HG02840 (cell line): Measurements from ENCODE around the gene WDR5.
A peak's percentile ranks its signal among the peaks of the same experiment; 100 is the strongest.

Experiments
- ATAC-seq: cut with Tn5 transposase; IDR thresholded peaks from one replicate; pipeline ENCODE4 v1.9.1; 2021; ENCODE audit warnings: mild to moderate bottlenecking, moderate library complexity, moderate number of reproducible peaks; ENCODE audit not compliant: unreplicated experiment, low FRiP score

Gene WDR5

DNA sequence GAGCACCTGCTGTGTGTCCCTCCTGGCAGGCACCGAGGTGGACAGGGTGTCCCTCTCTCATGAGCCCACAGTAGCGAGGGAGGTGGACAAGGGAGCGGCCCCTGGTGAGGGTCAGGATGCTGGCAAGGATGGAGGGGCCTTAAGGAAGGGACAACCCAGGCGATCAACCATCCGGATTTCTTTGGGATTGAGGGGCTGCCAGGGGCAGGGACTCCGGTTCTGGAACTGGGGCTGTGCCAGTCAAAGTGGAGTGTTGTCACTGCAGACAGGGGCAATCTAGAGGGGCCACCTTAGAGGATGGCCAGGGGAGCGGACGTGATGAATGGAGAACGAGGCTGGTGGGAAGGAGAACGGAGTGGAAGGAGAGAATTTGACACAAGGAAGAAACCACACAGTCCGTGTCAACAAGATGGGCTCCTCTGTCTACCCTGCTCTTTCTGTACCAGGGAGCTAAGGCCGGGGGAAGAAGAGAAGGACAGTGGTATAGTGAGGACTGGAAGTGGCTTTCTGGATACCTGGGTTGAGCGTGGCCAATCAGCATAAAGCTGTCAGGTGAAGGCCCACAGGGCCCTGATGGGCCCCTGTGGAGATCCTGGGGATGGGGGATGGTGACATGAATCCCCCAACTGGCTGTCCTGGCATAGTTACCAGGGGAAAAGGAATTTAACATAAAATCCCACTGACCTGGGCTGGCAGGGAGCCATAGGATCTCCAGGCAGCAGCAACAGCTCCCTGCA lies 4.2 kb upstream of the WDR5 start:
- no peak for ATAC-seq

DNA sequence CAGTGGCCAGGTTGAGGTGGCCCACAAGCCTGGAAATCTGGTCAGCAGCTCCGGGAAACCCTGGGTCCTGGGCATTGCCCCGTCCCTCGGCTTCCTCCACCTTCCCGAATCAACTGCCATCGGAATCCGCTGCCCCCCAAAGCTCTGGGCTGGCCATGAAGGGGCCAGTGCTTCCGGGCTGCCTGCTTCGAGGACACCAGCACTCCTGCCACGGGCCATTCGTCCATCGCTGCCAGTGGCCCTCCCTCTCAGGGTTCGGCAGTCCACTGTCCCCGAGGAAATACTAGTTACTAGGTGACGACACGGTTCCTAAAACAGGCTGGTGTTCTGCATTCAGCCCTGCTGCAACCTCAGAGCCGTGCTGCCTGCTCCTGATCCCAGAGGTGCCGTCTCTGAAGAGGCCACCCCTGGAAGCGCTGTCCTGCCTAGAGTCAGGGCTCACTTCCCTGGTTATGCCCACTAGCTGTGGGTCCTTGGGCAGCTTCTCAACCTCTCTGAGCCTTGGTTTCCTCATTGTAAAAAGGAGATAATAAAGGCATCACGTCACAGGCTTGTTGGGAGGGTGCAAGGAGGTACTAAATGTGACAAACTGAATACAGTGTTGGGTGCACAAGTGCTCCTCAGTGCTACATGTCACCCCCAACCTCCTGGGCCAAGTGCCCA lies 3.5 kb upstream of the WDR5 start:
- ATAC-seq, result no peak

DNA sequence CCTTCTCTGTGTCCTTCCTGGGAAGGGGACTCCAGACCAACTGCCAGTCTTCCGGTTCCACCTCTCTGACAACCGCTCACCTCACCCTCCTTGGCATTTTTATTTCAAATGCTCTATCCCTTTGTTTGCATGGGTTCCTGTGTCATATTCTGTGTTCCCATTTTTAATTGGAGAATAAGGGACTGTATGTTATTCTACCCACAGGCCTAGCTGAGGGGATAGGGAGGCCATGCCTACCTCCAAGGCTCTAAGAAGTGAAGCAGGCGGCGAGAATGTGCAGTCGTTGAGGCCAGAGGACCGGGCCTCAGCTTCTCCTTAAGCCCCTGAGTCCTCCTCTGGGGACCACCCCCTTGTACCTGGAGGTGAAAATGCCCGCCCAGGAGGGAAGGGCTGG lies 936 bp upstream of the WDR5 start:
- no peak for ATAC-seq

DNA sequence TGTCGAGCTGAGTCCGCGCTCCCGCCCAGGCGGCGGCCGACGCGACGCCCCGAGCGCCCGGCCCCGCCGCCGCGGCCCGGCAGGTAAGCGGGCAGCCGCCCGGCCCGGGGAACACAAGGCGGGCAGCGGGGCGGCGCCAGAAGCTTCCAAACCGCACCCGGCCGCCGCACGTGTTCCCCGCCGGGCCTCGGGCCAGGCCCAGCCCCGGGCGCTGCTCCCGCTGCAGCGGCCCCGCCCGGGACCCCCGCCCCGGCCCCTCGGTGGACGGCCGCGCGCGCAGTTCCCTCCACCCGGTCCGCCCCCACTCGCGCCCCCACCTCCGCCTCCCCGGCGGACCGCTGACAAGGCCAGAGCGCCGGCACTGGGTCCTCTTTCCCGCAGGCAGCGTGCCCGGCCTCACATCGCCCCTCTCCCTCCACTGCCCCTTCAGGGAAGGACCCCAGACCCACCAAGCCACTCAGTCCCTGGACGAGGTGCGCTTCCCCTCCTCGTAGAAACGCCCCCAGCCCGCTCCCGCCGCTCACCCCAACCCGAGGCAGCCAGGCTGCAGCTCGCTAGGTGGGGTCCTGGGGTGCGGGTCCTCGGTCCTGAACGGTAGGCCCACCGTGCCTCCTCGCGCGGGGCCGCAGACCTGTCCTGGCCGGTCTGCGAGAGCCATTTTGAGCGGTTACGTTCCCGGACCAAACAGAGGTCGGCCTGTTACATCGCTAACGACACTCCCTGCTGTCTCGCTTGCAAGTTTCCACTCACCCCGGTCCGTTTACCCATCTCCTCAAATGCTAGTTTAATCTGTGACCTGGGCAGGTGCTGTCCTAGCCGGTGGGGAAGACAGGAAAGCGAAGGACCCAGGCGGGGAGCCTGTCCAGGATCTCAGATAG lies 475 bp downstream of the WDR5 start:
- peak; percentile 10 for ATAC-seq

DNA sequence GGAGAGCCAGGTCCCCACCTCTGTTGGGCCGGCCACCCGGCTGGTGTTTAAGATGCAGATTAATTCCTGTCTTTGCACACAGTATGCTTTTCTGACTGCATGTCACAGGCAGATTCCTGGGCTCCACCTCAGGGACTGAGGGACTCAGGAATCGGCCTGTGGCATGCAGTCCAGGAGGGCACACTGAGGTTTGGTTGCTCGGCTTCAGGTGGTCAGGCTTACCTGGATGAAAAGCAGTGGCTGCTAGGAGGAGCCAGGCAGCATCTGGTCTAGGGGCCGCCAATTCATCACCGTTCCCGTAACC lies 1.1 kb downstream of the WDR5 start:
- no peak for ATAC-seq

DNA sequence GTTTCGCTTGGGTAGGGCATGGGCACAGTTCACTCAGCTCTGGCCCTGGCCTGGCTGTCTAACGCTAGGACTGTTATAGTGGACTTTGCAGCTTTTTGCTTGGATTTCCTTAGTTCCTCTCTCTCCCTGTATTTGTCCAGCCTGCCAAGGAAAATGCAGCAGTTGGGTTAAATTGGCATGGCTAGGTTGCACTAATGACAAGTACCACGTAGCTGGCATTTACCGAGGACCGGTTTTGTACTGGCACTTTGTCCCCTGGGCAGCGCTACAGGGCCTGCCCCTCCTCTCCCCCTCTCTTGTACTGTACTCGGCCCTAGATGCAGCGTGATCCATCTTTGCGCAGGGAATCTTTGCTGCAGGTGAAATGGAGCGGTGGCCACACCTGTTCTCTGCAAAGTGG lies 2.4 kb downstream of the WDR5 start:
- ATAC-seq, result no peak

DNA sequence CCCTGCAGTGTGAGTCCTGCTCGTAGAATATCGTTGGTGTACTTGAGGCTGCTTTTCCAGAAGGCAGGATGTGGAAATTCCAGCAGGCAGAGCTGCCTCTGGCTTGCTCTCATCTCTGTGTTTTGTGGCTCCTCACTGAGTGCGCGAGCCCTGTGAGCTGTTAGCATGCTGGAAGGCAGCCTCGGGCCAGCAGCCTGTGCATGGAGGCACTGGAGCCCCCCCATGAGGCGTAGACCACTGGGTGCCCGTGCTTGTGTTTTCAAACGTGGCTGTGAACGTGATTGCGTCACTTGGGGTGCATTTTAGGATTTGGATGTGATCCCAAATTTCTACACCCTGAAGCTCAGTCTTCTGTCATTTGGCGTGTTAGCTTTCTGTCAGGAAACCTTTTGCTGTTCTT lies 3.2 kb downstream of the WDR5 start:
- ATAC-seq, result no peak

DNA sequence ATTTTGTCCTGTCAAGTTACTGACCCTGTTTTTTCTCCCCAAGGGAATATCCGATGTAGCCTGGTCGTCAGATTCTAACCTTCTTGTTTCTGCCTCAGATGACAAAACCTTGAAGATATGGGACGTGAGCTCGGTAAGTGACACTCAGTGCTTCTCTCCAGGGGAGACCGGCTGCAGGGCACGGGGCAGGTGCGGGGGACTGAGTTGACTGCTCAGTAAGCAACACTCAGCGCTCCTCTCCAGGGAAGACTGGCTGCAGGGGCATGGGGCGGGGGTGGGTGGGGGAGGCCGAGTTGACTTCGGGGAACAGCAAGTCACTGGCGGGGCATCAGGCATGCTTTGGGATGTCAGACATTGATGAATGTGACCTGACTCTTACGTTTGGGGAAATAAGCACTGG lies 6.0 kb downstream of the WDR5 start:
- ATAC-seq, result no peak

DNA sequence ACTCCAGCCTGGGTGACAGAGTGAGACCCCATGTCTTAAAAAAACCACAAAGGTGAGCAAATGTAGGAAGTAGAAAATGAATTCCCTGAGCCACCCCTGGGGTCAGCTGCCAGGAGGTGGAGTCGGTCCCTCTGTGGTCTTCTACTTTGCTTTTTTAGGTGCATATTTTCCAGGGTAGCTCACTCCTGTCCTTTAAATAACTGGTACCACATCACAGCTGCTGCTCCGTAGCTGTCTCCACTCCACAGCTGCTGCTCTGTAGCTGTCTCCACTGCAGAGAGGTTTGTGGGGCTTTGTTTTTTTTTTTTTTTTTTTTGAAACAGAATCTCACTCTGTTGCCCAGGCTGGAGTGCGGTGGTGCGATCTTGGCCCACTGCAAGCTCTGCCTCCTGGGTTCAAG lies 8.9 kb downstream of the WDR5 start:
- ATAC-seq, result no peak

DNA sequence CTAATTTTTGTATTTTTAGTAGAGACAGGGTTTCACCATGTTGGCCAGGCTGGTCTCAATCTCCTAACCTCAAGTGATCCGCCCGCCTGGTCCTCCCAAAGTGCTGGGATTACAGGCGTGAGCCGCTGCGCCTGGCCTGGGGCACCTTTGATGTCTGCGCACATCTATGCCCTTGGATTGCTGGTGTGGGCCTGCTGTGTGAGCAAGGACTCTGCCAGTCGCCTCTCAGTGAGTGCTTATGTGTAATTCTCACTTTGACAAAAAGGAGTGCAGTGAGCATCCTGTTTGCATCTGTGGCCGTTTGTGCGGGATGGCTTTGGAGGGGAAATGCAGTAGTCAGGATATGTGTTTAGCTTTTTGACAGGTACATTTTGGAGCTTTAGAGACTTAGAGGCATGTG lies 9.4 kb downstream of the WDR5 start:
- ATAC-seq, result no peak

DNA sequence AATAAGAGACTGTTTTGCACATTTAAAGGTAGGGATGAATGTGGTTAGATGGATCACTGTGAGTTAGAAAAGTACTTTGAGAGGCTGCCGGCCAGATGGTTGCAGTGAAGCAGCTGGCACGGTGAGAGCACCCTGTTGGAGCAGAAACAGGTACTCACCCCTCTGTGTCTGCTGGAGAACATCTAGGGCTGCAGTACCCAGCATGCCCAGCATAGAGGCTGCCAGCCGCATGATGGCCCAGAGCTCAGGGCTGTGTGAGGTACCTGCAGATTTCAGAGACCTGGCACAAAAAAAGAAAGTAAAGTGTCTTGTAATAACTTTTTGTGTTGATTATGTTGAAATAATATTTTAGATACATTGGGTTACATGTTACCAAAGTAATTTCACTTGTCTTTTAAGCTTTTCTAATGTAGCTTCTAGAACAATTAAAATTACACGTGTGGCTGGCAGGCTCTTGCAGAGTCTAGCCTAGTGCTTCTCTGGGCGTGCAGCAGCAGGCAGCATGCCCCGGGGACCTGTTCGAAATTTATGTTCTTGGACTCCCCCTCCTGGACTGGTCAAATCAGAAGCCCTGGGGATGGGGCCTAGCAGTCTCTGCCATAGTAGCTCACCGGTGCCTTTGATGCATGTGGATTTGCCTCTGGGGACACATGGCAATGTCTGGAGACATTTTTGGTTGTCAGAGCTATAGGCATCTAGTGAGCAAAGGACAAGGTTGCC lies 11.1 kb downstream of the WDR5 start:
- no peak for ATAC-seq

DNA sequence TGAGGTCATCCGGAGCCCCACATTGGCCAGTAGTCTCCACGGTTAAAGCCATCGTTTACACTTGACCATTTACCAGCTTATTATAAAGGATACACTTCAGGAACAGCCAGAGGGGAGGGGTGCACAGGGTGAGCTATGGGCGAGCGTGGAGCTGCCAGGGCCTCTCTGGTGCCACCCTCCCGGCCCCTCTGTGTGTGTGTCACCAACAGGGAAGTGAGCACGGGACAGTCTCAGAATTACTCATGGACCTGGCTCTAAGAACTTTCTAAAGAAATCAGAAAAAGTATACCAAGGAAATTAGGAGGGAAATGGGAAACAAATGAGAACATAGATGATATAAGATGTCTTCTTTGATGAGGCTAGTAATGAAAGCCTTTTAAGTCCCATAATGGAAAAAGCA lies 13.5 kb downstream of the WDR5 start:
- ATAC-seq, result no peak

DNA sequence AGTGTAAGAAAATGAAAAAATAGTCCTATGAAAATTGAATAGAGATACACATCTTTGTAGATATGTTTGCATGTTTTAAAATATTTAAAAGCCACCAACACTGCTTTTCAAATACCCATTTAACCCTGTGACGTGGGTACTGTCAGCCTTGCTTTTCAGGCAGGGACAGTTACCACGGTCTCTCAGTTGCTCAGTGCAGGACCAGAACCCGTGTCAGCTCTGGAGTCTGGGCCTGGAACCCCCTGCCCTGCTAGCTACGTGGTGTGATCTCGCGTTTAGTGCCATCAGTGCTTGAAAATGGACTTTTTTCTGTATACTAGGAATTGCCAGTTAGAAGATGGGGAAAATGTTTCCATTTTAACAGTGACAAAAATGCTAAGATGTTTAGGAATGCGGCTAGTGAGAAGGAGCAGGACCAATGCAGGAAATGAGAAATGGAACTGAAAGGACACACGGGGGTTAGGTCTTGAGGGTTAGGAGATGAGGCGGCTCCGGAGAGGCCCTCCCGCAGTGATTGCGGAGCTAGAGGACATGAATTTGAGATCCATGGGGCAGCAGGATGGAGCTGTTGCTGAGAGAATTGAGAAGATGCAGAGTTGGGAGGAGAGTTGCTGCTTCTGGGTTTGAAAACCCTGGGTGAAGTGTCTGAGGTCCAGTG lies 14.8 kb downstream of the WDR5 start:
- no peak for ATAC-seq

DNA sequence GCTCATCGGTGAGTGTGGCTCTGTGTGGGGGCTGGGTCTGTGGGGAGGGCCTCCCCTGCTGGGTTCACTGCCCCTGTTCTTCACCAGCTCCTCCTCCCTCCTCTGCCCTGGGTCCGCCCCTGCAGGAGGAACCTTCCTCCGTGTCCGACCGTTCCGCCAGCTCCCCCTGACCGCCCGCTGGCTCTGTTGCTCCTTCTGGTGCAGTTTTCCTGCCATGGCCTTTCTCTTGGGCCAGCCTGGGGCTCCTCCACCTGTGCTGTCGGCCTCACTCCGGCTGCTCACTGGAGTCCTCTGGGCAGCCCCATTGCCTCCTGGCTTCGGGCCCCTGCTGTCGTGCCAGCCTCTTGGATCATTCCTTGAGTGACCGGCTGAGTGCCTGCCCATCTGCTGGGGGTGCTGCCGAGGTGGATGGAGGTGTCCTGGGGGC lies 16.2 kb downstream of the WDR5 start:
- ATAC-seq, result no peak

DNA sequence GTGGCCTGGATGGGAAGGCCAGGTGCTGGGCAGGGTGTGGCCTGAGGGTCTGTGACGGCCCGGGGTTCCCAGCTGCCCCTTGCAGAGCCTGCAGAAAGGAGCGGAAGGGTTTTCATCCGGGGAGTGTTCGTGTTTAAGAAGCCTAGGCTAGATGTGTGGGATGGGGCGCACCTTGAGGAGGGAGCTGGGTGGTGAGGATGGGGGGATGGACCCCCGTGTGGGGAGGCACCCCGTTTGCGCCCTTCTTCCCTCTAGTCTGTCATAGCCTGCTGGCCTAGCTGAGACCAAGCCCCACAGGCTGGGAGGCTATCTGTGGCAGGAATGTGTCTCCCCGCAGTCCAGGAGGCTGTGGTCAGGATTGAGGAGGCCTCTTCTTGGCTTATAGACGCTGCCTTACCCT lies 16.6 kb downstream of the WDR5 start:
- ATAC-seq, result no peak

DNA sequence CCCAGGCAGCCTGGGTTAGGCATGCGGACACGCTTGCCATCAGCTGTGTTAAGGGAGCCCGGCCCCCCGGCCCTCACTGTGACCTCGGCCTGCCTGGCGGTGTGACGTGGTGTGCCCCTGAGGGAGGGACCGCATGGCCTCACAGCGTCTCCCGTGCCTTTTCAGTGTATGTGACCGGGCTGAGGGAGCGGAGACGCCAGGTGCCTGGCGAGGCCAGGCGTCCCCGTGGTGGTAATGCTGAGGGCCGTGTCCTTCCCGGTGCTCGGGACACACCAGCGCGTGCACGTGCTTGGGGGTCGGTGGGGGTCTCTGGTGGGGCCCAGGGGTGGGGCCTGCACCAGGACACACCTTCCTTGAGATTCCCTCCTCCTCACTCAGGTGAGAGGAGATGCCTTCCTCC lies 17.6 kb downstream of the WDR5 start:
- no peak for ATAC-seq

DNA sequence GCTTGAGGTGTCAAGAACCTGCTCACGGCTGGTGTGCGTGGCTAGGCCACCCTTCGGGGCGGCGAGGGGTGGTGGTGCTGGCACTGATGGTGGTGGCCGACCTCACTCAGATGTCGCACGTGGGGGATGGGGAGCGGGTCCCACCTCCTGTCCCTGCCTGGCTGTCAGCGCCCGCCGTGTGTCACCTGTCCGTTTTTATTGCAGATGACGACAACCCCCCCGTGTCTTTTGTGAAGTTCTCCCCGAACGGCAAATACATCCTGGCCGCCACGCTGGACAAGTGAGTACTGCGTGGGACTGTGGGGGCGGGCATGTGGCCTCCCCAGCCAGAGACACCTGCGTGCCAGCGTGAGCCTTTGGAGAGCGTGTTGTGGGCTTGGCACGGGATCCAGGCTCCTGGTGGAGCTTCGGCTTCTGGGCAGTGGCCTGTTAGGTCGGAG lies 18.4 kb downstream of the WDR5 start:
- no peak for ATAC-seq

DNA sequence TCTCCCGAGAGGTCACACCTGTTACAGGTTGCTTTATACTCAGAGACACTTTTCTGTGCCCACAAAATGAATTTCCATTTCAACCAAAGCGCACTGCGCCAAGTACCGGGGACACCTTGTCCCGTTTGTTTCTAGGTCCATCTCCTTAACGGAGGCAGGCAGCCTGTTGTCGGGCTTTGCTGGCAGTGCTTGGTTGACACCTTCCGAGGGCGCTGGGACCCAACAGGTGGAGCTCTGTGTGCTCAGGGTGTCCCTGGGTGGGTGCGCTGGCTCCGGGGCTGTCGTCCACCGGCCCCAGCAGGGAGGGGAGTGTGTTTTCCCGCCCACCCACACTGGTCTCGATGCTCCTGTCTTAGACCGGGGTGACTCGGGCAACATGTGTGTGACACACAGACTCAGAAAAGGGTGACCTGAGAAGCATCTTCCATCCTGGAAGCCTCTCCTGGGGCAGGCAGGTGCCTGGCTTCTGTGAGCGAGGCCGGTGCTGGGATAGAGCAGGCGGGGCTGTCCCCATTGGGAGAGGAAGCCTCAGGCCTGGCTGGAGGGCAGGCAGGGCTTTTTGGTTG lies 20.0 kb downstream of the WDR5 start:
- no peak for ATAC-seq

DNA sequence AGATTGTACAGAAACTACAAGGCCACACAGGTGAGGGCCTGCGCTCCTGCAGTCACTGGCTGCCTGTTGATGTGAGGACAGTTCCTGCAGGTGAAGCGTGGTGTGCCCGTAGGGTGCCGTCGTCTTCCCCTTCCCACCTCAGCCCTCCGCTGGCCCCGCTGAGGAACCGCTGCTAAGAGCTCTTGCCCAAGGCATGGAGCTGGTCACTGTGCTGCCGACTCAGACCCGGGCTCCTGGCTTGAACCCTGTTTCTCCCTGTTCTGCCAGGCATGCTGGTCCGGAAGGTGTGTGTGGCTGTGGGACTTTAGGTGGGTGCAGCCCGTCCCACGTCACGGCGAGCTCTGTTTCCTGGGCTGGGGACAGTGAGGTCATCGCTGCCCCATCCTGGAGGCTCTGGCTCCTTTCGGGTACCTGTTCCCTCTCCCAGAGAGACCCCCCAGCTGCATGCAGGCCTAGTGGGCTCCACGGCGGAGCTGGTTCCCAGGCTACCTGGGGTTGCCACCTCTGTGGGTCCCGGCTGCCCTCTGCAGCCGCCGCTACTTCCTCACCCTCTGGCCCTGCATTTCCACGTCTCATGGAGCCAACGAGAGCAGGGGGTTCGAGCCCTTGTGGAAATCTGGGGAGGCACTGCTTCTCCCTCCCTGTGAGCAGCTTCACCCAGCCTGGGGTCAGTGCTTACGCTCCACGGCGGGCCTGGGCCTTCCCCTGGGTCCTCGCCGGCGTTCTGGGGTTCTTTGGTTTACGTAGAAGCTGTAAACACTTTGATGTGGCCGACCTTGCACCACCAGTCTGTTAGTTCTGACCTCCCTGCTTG lies 20.9 kb downstream of the WDR5 start:
- ATAC-seq, result no peak
